GM12878 (cell line): ENCODE measurements around the gene WNT9A. TPM values are rescaled to one million over a fixed set of nuclear protein-coding genes. Genes with fewer than 3 reads are reported as not detected.

Source experiments
- ATAC-seq: fragments of 200-7000 bp; cut with Tn5 transposase; 3 replicates; pipeline ENCODE4 v1.9.1; 2020; ENCODE audit warnings: mild to moderate bottlenecking, moderate library complexity
- BruUV-seq: library from RNA; stranded (reverse); fragments of 400-500 nt; replicated peaks from 2 replicates; lab custom pipeline; 2021; lab: Mats Ljungman, UMichigan
- CTCF ChIA-PET: fragments of 300-600 bp; sonication (Branson Sonifier 250); formaldehyde crosslinking; extraction: SDS; loops from one replicate; lab custom pipeline; 2021; ENCODE audit warnings: inconsistent platforms; lab: Yijun Ruan, JAX
- POLR2A ChIA-PET: fragments of 350-600 bp; formaldehyde crosslinking; extraction: SDS; loops from one replicate; lab custom pipeline; 2021; ENCODE audit warnings: inconsistent platforms; lab: Charles Lee
- RAD21 ChIA-PET: fragments of 300-600 bp; sonication (Branson Sonifier 250); formaldehyde crosslinking; loops from one replicate; lab custom pipeline; 2023; ENCODE audit warnings: antibody characterized with exemption; ENCODE audit not compliant: unreplicated experiment; lab: Charles Lee
- SMC1A ChIA-PET: fragments of 300-600 bp; sonication (Branson Sonifier 250); formaldehyde crosslinking; loops from one replicate; lab custom pipeline; 2023; ENCODE audit not compliant: unreplicated experiment, uncharacterized antibody; lab: Charles Lee
- DNase-seq: peaks from one replicate; pipeline ENCODE4 v3.0.0-alpha.2; 2011; ENCODE audit warnings: low read depth, low spot score
- FAIRE-seq: peaks from 3 replicates; lab custom pipeline; 2011; peaks lifted over from hg19 to GRCh38; lab: Jason Lieb, UNC
- H2AFZ ChIP-seq: 2 replicates; pipeline ENCODE4 v1.6.0; 2011; ENCODE audit warnings: low read depth, low read length, control low read depth; ENCODE audit not compliant: control insufficient read depth
- H3K27ac ChIP-seq: 2 replicates; pipeline ENCODE4 v1.5.1; 2011; ENCODE audit warnings: control low read depth; ENCODE audit not compliant: control insufficient read depth, insufficient read depth
- H3K27me3 ChIP-seq, 2 experiments: replicated peaks in 1 of 2; 2 replicates each; pipeline versions ENCODE4 v1.6.0 to v1.6.1; 2011; ENCODE audit warnings: low read length in 1 of 2; ENCODE audit not compliant: control insufficient read depth in 2 of 2, insufficient read depth in 2 of 2
- H3K36me3 ChIP-seq, 2 experiments: 2 replicates each; pipeline ENCODE4 v1.5.1; 2011; ENCODE audit warnings: low read length in 1 of 2; ENCODE audit not compliant: control insufficient read depth in 2 of 2, insufficient read depth in 2 of 2
- H3K4me1 ChIP-seq: 2 replicates; pipeline ENCODE4 v1.6.1; 2011; ENCODE audit warnings: mild to moderate bottlenecking, low read length, moderate library complexity, mixed read lengths; ENCODE audit not compliant: control insufficient read depth, insufficient read depth
- H3K4me2 ChIP-seq: 2 replicates; pipeline ENCODE4 v1.6.0; 2011; ENCODE audit warnings: control low read depth; ENCODE audit not compliant: control insufficient read depth, insufficient read depth
- H3K4me3 ChIP-seq: fragments of 200-600 bp; sonication (generic); 2 replicates; pipeline ENCODE4 v1.5.1; 2016
- H3K79me2 ChIP-seq: 2 replicates; pipeline ENCODE4 v1.6.0; 2011; ENCODE audit warnings: low read length; ENCODE audit not compliant: control insufficient read depth, insufficient read depth
- H3K9ac ChIP-seq: 2 replicates; pipeline ENCODE4 v1.8.0; 2011; ENCODE audit warnings: low read length, control low read depth, mixed read lengths; ENCODE audit not compliant: control insufficient read depth, insufficient read depth
- H3K9me3 ChIP-seq: replicated peaks from 3 replicates; pipeline ENCODE4 v1.5.1; 2011; ENCODE audit warnings: mild to moderate bottlenecking, low read length; ENCODE audit not compliant: control insufficient read depth, insufficient read depth
- H4K20me1 ChIP-seq: 2 replicates; pipeline ENCODE4 v1.6.0; 2011; ENCODE audit not compliant: control insufficient read depth, insufficient read depth
- BACH1 ChIP-seq: fragments of 450-650 bp; IDR thresholded peaks from 2 replicates; pipeline ENCODE4 v1.6.1; 2017; ENCODE audit warnings: mild to moderate bottlenecking, borderline replicate concordance
- FOXK2 ChIP-seq: fragments of 450-650 bp; IDR thresholded peaks from 2 replicates; pipeline ENCODE4 v1.6.1; 2017; ENCODE audit warnings: mild to moderate bottlenecking, moderate library complexity
- JUND ChIP-seq: IDR thresholded peaks from 2 replicates; pipeline ENCODE4 v1.6.1; 2012; ENCODE audit warnings: low read depth, mild to moderate bottlenecking, low read length, improper control_type of control experiment, moderate library complexity
- NFIC ChIP-seq: IDR thresholded peaks from 2 replicates; pipeline ENCODE4 v1.6.1; 2012; ENCODE audit warnings: low read depth, mild to moderate bottlenecking, inconsistent platforms, low read length, moderate library complexity
- POLR2A ChIP-seq: IDR thresholded peaks from 2 replicates; pipeline ENCODE4 v1.6.1; 2011; ENCODE audit warnings: low read depth, mild to moderate bottlenecking, low read length
- POLR2AphosphoS5 ChIP-seq: IDR thresholded peaks from 2 replicates; pipeline ENCODE4 v1.6.1; 2011; ENCODE audit warnings: mild to moderate bottlenecking, low read length, inconsistent platforms
- RCOR1 ChIP-seq: conservative IDR thresholded peaks from 2 replicates; pipeline ENCODE4 v1.6.1; 2012; ENCODE audit warnings: low read depth, low read length, improper control_type of control experiment
- SKIL ChIP-seq: fragments of 450-650 bp; IDR thresholded peaks from 2 replicates; pipeline ENCODE4 v1.6.1; 2017; ENCODE audit warnings: mild to moderate bottlenecking, low read depth, inconsistent platforms; ENCODE audit not compliant: poor library complexity, severe bottlenecking
- ZNF217 ChIP-seq: fragments of 450-650 bp; IDR thresholded peaks from 2 replicates; pipeline ENCODE4 v1.6.1; 2017; ENCODE audit warnings: antibody characterized with exemption, mild to moderate bottlenecking
- whole genome bisulfite sequencing: methylation state at CpG from one replicate; pipeline ENCODE4 v1.1.6; 2016; ENCODE audit warnings: low lambda C conversion rate; ENCODE audit not compliant: insufficient replicate concordance, insufficient coverage; ENCODE audit errors: missing lambda C conversion rate; 5-methylcytosine and 5-hydroxymethylcytosine counted together
- in situ Hi-C: fragments of 300-500 bp; cut with MboI; formaldehyde crosslinking; loops from 9 replicates; pipeline ENCODE4 v1.14.3; 2018; ENCODE audit warnings: mixed read lengths
- intact Hi-C: fragments of 100-400 bp; cut with micrococcal nuclease; formaldehyde crosslinking; loops from one replicate; pipeline ENCODE4 v1.14.2; 2022; ENCODE audit not compliant: unreplicated experiment
- polyA plus RNA-seq, 11 experiments: library from polyadenylated mRNA; depleted of rRNA in 4 of 11; unstranded in 6 of 11; stranded (reverse) in 5 of 11; fragments of >200 nt; fragmentation: Nextera tagmentation in 4 of 11; fragmentation: Illumina TruSeq in 1 of 11; extraction: Ambion mirVana in 4 of 11; extraction: Trizol in 1 of 11; gene quantifications; 1 replicate in 1 of 11; 2 replicates in 10 of 11; pipeline versions ENCODE4 v1.2.1 to v1.2.3, GENCODE V29; 2011 to 2016; ENCODE audit warnings: inconsistent platforms in 2 of 11, missing spikeins in 2 of 11, low read depth in 1 of 11
- total RNA-seq, 4 experiments: library from RNA; depleted of rRNA in 3 of 4; stranded (reverse); fragments of >200 nt in 3 of 4; fragmentation: Illumina TruSeq in 1 of 4; extraction: Trizol in 1 of 4; gene quantifications; 2 replicates each; pipeline versions ENCODE4 v1.2.1 to v1.2.3, GENCODE V29; 2013 to 2021

WNT9A gene
- total and polyA plus RNA-seq, 10 of the 15 experiments (the other 5 are each of a cell fraction or from before 2014, with no cell fraction given) = not detected

GRCh38 chr1:227903061-227903521 lies 44.6 kb downstream of the WNT9A start:
- ChIA-PET POLR2A (no interaction called here), CTCF (no interaction called here), RAD21 (no interaction called here), SMC1A (no interaction called here)
- no TSS peak for BruUV-seq
- H3K27me3 ChIP-seq = no peaks in the 10 kb centered on the region; a peak in 1 of 4 replicates
- H3K79me2 ChIP-seq = no peaks in the 10 kb centered on the region
- H3K27ac ChIP-seq = no peak overlapping the region
- no peak overlapping the region for H3K9ac ChIP-seq
- in situ Hi-C loops (no loop called here), intact Hi-C loops (loop anchor here (10.0 kb wide), 1 partner anchor 58 kb away; no protein-coding TSS in a partner anchor)
- H3K4me2 ChIP-seq = no peak overlapping the region
- H3K4me1 ChIP-seq = no peaks in the 10 kb centered on the region
- DNase-seq = no peak
- WGBS = 6% methylated on average over 9 of the region's 9 CpGs
- H3K9me3 ChIP-seq = no peaks in the 10 kb centered on the region
- no peak for TF ChIP-seq BACH1
- TF ChIP-seq JUND = no peak
- no peak for TF ChIP-seq NFIC
- no peak for TF ChIP-seq POLR2AphosphoS5
- no peak for TF ChIP-seq RCOR1
- TF ChIP-seq ZNF217 = no peak
- no peak for TF ChIP-seq FOXK2
- TF ChIP-seq SKIL = no peak
- TF ChIP-seq POLR2A = no peak
- no peaks in the 10 kb centered on the region for H3K36me3 ChIP-seq
- H4K20me1 ChIP-seq = no peaks in the 10 kb centered on the region
- H3K4me3 ChIP-seq = no peak overlapping the region
- no peak for ATAC-seq
- FAIRE-seq = no peak
- H2AFZ ChIP-seq = no peak overlapping the region
